ENCODE results near the gene STAT6. TPM values are rescaled to one million over a fixed set of nuclear protein-coding genes. Genes with fewer than 3 reads are reported as not detected.

Gene STAT6
- total and polyA plus RNA-seq, 2 experiments from 2014 or later: 78.9 to 80.0 TPM

- Histone ChIP-seq H3K27ac (no peak overlapping the region), H4K20me1 (ENCODE audit: insufficient read depth, poor library complexity, severe bottlenecking) (no peaks in the 10 kb centered on the region), H3K4me3 (no peak overlapping the region), H3K27me3 (no peaks in the 10 kb centered on the region), H3K4me2 (peak overlapping the region; percentile 73), H3K4me1 (ENCODE audit: insufficient read depth) (no peaks in the 10 kb centered on the region), H3K9me3 (ENCODE audit: low read depth) (no peaks in the 10 kb centered on the region), H3K9me2 (replicated peaks; ENCODE audit: insufficient read depth) (no peaks in the 10 kb centered on the region), H3K79me2 (peaks cover 2% of the 10 kb centered on the region), H2AFZ (no peak overlapping the region), H3K36me3 (replicated peaks; ENCODE audit: insufficient read depth, low read depth) (no peaks in the 10 kb centered on the region)
- TF ChIP-seq EZH2 (IDR thresholded peaks at IDR 0.05; ENCODE audit: borderline replicate concordance) (no peak), EZH2phosphoT487 (IDR thresholded peaks at IDR 0.05; ENCODE audit: low read depth, severe bottlenecking, unreplicated experiment) (no peak), CTCF (IDR thresholded peaks at IDR 0.05; ENCODE audit: poor library complexity) (no peak)
- no peak for DNase-seq (ENCODE audit: low spot score)
- WGBS (ENCODE audit: low lambda C conversion rate, missing lambda C conversion rate): 86% methylated on average over 10 of the region's 10 CpGs
Measured at GRCh38 chr12:57046947-57047890, 63.9 kb downstream of the STAT6 start.

GRCh38 chr12:57046086-57046791 lies 64.9 kb downstream of the STAT6 start:
- Histone ChIP-seq H4K20me1 (ENCODE audit: insufficient read depth, poor library complexity, severe bottlenecking) (no peaks in the 10 kb centered on the region), H3K9me3 (ENCODE audit: low read depth) (no peaks in the 10 kb centered on the region), H3K4me1 (ENCODE audit: insufficient read depth) (no peaks in the 10 kb centered on the region), H3K9me2 (replicated peaks; ENCODE audit: insufficient read depth) (no peaks in the 10 kb centered on the region), H2AFZ (no peak overlapping the region), H3K4me3 (no peak overlapping the region), H3K79me2 (peaks cover 2% of the 10 kb centered on the region), H3K27ac (no peak overlapping the region), H3K4me2 (no peak overlapping the region), H3K27me3 (no peaks in the 10 kb centered on the region), H3K36me3 (replicated peaks; ENCODE audit: insufficient read depth, low read depth) (no peaks in the 10 kb centered on the region)
- TF ChIP-seq EZH2phosphoT487 (IDR thresholded peaks at IDR 0.05; ENCODE audit: low read depth, severe bottlenecking, unreplicated experiment) (no peak), CTCF (IDR thresholded peaks at IDR 0.05; ENCODE audit: poor library complexity) (no peak), EZH2 (IDR thresholded peaks at IDR 0.05; ENCODE audit: borderline replicate concordance) (no peak)
- WGBS (ENCODE audit: low lambda C conversion rate, missing lambda C conversion rate): 73% methylated on average over 6 of the region's 6 CpGs
- DNase-seq (ENCODE audit: low spot score): no peak

Other genes with a start within 250 kb of the STAT6 start
- gene SDR9C7, start 177.0 kb downstream of the STAT6 start, total RNA-seq: not detected in 2 replicates
- gene SDR9C7, start 177.0 kb downstream of the STAT6 start, polyA plus RNA-seq: not detected in 2 replicates
- gene RDH16, start 153.8 kb downstream of the STAT6 start, total RNA-seq: 1.7 TPM in 2 replicates
- gene RDH16, start 153.8 kb downstream of the STAT6 start, polyA plus RNA-seq: 0.58 and 0.64 TPM in 2 replicates
- 6.4 and 6.5 TPM in 2 replicates for gene ZBTB39, start 104.8 kb downstream of the STAT6 start, total RNA-seq
- gene ZBTB39, start 104.8 kb downstream of the STAT6 start, polyA plus RNA-seq: 1.8 and 2.0 TPM in 2 replicates
- gene TAC3, start 94.8 kb downstream of the STAT6 start, total RNA-seq: 13.0 and 18.1 TPM in 2 replicates
- gene TAC3, start 94.8 kb downstream of the STAT6 start, polyA plus RNA-seq: 113 and 167 TPM in 2 replicates
- gene MYO1A, start 61.2 kb downstream of the STAT6 start, total RNA-seq: 28.3 and 29.2 TPM in 2 replicates
- gene MYO1A, start 61.2 kb downstream of the STAT6 start, polyA plus RNA-seq: 23.8 and 25.2 TPM in 2 replicates
- gene NEMP1, start 32.6 kb downstream of the STAT6 start, total RNA-seq: 8.3 and 9.3 TPM in 2 replicates
- 3.0 and 6.2 TPM in 2 replicates for gene NEMP1, start 32.6 kb downstream of the STAT6 start, polyA plus RNA-seq
- 21.9 and 24.8 TPM in 2 replicates for gene NAB2, start 22.2 kb downstream of the STAT6 start, total RNA-seq
- gene NAB2, start 22.2 kb downstream of the STAT6 start, polyA plus RNA-seq: 12.3 and 12.9 TPM in 2 replicates
- gene LRP1, start 17.1 kb upstream of the STAT6 start, total RNA-seq: 48.5 and 76.8 TPM in 2 replicates
- 47.8 and 57.6 TPM in 2 replicates for gene LRP1, start 17.1 kb upstream of the STAT6 start, polyA plus RNA-seq
- not detected in 2 replicates for gene LRP1-AS, start 36.3 kb upstream of the STAT6 start, total RNA-seq
- gene LRP1-AS, start 36.3 kb upstream of the STAT6 start, polyA plus RNA-seq: 0.59 TPM in 1 of 2 replicates, not detected in the other
- gene NXPH4, start 105.4 kb upstream of the STAT6 start, total RNA-seq: 0.52 and 1.1 TPM in 2 replicates
- 2.7 and 3.3 TPM in 2 replicates for gene NXPH4, start 105.4 kb upstream of the STAT6 start, polyA plus RNA-seq
- 168 and 193 TPM in 2 replicates for gene SHMT2, start 118.3 kb upstream of the STAT6 start, total RNA-seq
- 85.3 and 126 TPM in 2 replicates for gene SHMT2, start 118.3 kb upstream of the STAT6 start, polyA plus RNA-seq
- gene STAC3, start 139.8 kb upstream of the STAT6 start, total RNA-seq: 0.23 and 1.1 TPM in 2 replicates
- gene STAC3, start 139.8 kb upstream of the STAT6 start, polyA plus RNA-seq: 0.49 and 0.83 TPM in 2 replicates

Measured in hepatocyte (in vitro differentiated cells).